HepG2 (cell line): Measurements from ENCODE around the gene LYZ. TPM values are rescaled to one million over a fixed set of nuclear protein-coding genes. Genes with fewer than 3 reads are reported as not detected.
A peak's percentile ranks its signal among the peaks of the same experiment; 100 is the strongest.

ENCODE experiments used
- ATF2 ChIP-seq: sonication (generic); formaldehyde crosslinking; IDR thresholded peaks from 2 replicates; pipeline ENCODE4 v1.4.0; 2020; ENCODE audit warnings: missing genetic modification reagents
- EED ChIP-seq: sonication (generic); formaldehyde crosslinking; IDR thresholded peaks from 2 replicates; pipeline ENCODE4 v1.5.0; 2020; ENCODE audit warnings: mild to moderate bottlenecking, missing genetic modification reagents
- ELF4 ChIP-seq: sonication (generic); formaldehyde crosslinking; IDR thresholded peaks from 2 replicates; pipeline ENCODE4 v1.5.0; 2020; ENCODE audit warnings: missing genetic modification reagents, mild to moderate bottlenecking, moderate library complexity, borderline replicate concordance
- ETV5 ChIP-seq: IDR thresholded peaks from 2 replicates; pipeline ENCODE4 v1.6.1; 2018; ENCODE audit warnings: missing biosample characterization, missing genetic modification reagents, inconsistent platforms, borderline replicate concordance
- FOSL1 ChIP-seq: sonication (generic); formaldehyde crosslinking; IDR thresholded peaks from 2 replicates; pipeline ENCODE4 v1.9.0; 2021; ENCODE audit warnings: missing genetic modification reagents, borderline replicate concordance
- JUND ChIP-seq: sonication (generic); formaldehyde crosslinking; IDR thresholded peaks from 2 replicates; pipeline ENCODE4 v1.8.0; 2022; ENCODE audit warnings: mild to moderate bottlenecking, missing genetic modification reagents
- KDM5A ChIP-seq: fragments of 200-600 bp; sonication (generic); IDR thresholded peaks from 2 replicates; pipeline ENCODE4 v1.7.0; 2018; ENCODE audit warnings: antibody characterized with exemption, mild to moderate bottlenecking, low read length, borderline replicate concordance
- KLF12 ChIP-seq: sonication (generic); formaldehyde crosslinking; IDR thresholded peaks from 2 replicates; pipeline ENCODE4 v1.4.0; 2020; ENCODE audit warnings: missing genetic modification reagents, borderline replicate concordance
- NFIC ChIP-seq: IDR thresholded peaks from 2 replicates; pipeline ENCODE4 v1.6.1; 2012; ENCODE audit warnings: mild to moderate bottlenecking, low read length, inconsistent platforms
- NFRKB ChIP-seq: fragments of 450-650 bp; IDR thresholded peaks from 2 replicates; pipeline ENCODE4 v1.6.1; 2017
- NFYB ChIP-seq: sonication (generic); formaldehyde crosslinking; IDR thresholded peaks from 2 replicates; pipeline ENCODE4 v1.4.0; 2020; ENCODE audit warnings: missing genetic modification reagents
- PATZ1 ChIP-seq: sonication (generic); formaldehyde crosslinking; IDR thresholded peaks from 2 replicates; pipeline ENCODE4 v1.4.0; 2020; ENCODE audit warnings: missing genetic modification reagents
- SIN3A ChIP-seq: IDR thresholded peaks from 2 replicates; pipeline ENCODE4 v1.6.1; 2011; ENCODE audit warnings: low read depth, mild to moderate bottlenecking, control low read depth, low read length, borderline replicate concordance
- ZBTB43 ChIP-seq: sonication (generic); formaldehyde crosslinking; conservative IDR thresholded peaks from 2 replicates; pipeline ENCODE4 v1.4.0; 2020; ENCODE audit warnings: missing genetic modification reagents
- ZEB1 ChIP-seq: IDR thresholded peaks from 2 replicates; pipeline ENCODE4 v1.6.1; 2012; ENCODE audit warnings: mild to moderate bottlenecking, low read depth, inconsistent platforms; ENCODE audit not compliant: insufficient replicate concordance
- ZMYM2 ChIP-seq: sonication (generic); formaldehyde crosslinking; IDR thresholded peaks from 2 replicates; pipeline ENCODE4 v1.8.0; 2022; ENCODE audit warnings: mild to moderate bottlenecking, missing genetic modification reagents
- ZNF12 ChIP-seq: sonication (generic); formaldehyde crosslinking; IDR thresholded peaks from 2 replicates; pipeline ENCODE4 v1.5.0; 2020; ENCODE audit warnings: missing genetic modification reagents
- ZNF230 ChIP-seq: sonication (generic); formaldehyde crosslinking; IDR thresholded peaks from 2 replicates; pipeline ENCODE4 v1.4.0; 2020; ENCODE audit warnings: mild to moderate bottlenecking, missing genetic modification reagents
- ZNF619 ChIP-seq: sonication (generic); formaldehyde crosslinking; IDR thresholded peaks from 2 replicates; pipeline ENCODE4 v1.4.0; 2020; ENCODE audit warnings: mild to moderate bottlenecking, missing genetic modification reagents
- ZNF704 ChIP-seq: sonication (generic); formaldehyde crosslinking; IDR thresholded peaks from 2 replicates; pipeline ENCODE4 v1.8.1; 2023; ENCODE audit warnings: mild to moderate bottlenecking, inconsistent platforms, moderate library complexity, missing genetic modification reagents, borderline replicate concordance
- ZNF784 ChIP-seq: sonication (generic); formaldehyde crosslinking; IDR thresholded peaks from 2 replicates; pipeline ENCODE4 v1.5.1; 2020; ENCODE audit warnings: missing genetic modification reagents, mild to moderate bottlenecking, borderline replicate concordance
- ZNF878 ChIP-seq: sonication (generic); formaldehyde crosslinking; IDR thresholded peaks from 2 replicates; pipeline ENCODE4 v1.8.1; 2023; ENCODE audit warnings: mild to moderate bottlenecking, missing genetic modification reagents, moderate library complexity
- polyA plus RNA-seq, 8 experiments: library from polyadenylated mRNA; depleted of rRNA in 3 of 8; stranded (reverse) in 7 of 8; unstranded in 1 of 8; fragments of >200 nt; fragmentation: Illumina TruSeq in 4 of 8; extraction: Trizol in 4 of 8; gene quantifications; 2 replicates each; pipeline versions ENCODE4 v1.2.1 to v1.2.3, GENCODE V29; 2011 to 2016; ENCODE audit warnings: low read depth in 4 of 8, missing spikeins in 1 of 8, mixed read lengths in 1 of 8; ENCODE audit not compliant: insufficient read depth in 1 of 8
- total RNA-seq, 5 experiments: library from RNA; depleted of rRNA; stranded (reverse); fragments of >200 nt; fragmentation: Illumina TruSeq; extraction: Trizol; gene quantifications; 2 replicates each; pipeline ENCODE4 v1.2.3, GENCODE V29; 2016; ENCODE audit warnings: low read depth in 1 of 5

The LYZ gene
- total and polyA plus RNA-seq, 2 of the 13 experiments (the other 11 are each of a cell fraction or from before 2014, with no cell fraction given), result 1,788 to 2,054 TPM

- TF ChIP-seq KLF12 (CRISPR knock-in tag) (peak; percentile 70; the same call in 1 of the 2 replicates), ZEB1 (peak; percentile 50), EED (CRISPR knock-in tag) (no peak), KDM5A (peak; percentile 37; the same call in 1 of the 2 replicates), SIN3A (peak; percentile 68; the same call in 1 of the 2 replicates), ZMYM2 (0 out of 2 replicates have a peak, but pooled peaks have one; percentile 41), FOSL1 (peak; percentile 12; the same call in 1 of the 2 replicates), ZNF704 (CRISPR knock-in tag) (no peak; the same call in 1 of the 2 replicates), ZBTB43 (CRISPR knock-in tag) (peak; percentile 70; the same call in 1 of the 2 replicates), ETV5 (CRISPR knock-in tag) (peak; percentile 100), NFRKB (no peak), PATZ1 (CRISPR knock-in tag) (peak; percentile 75), ZNF230 (CRISPR knock-in tag) (peak; percentile 86; the same call in 1 of the 2 replicates), ATF2 (peak; percentile 92), ZNF878 (peak; percentile 91), NFYB (CRISPR knock-in tag) (0 out of 2 replicates have a peak, but pooled peaks have one; percentile 10), ELF4 (CRISPR knock-in tag) (peak; percentile 93), JUND (no peak), ZNF784 (no peak), NFIC (peak; percentile 89; the same call in 1 of the 2 replicates), ZNF619 (CRISPR knock-in tag) (0 out of 2 replicates have a peak, but pooled peaks have one; percentile 47), ZNF12 (CRISPR knock-in tag) (no peak; the same call in 1 of the 2 replicates)
These were observed at the start of gene LYZ (continued) for GRCh38 chr12:69348162-69348938.
